WTC11 (cell line): ENCODE results near the gene FUT8. TPM values are rescaled to one million over a fixed set of nuclear protein-coding genes. Genes with fewer than 3 reads are reported as not detected.

Source experiments
- ATAC-seq: fragments of 200-7000 bp; cut with Tn5 transposase; 2 replicates; pipeline ENCODE4 v1.10.0; 2021; ENCODE audit warnings: mild to moderate bottlenecking, moderate library complexity
- CTCF ChIA-PET: fragments of 300-600 bp; sonication (Branson Sonifier 250); formaldehyde crosslinking; loops from one replicate; lab custom pipeline; 2021; ENCODE audit warnings: antibody characterized with exemption; lab: Charles Lee
- POLR2A ChIA-PET: fragments of 350-600 bp; sonication (Branson Sonifier 250); formaldehyde crosslinking; loops from one replicate; lab custom pipeline; 2021; ENCODE audit warnings: antibody characterized with exemption; lab: Charles Lee
- DNase-seq: peaks from one replicate; pipeline ENCODE4 v3.0.0; 2021; ENCODE audit warnings: low spot score
- H3K27ac Mint-ChIP-seq: 2 replicates; pipeline ENCODE4 v1.8.0; 2021; ENCODE audit warnings: mixed read lengths
- H3K27me3 Mint-ChIP-seq: 2 replicates; pipeline ENCODE4 v1.8.0; 2021; ENCODE audit warnings: low read depth, mild to moderate bottlenecking, moderate library complexity, mixed read lengths
- H3K36me3 Mint-ChIP-seq: 2 replicates; pipeline ENCODE4 v1.8.0; 2021; ENCODE audit warnings: mixed read lengths
- H3K4me1 Mint-ChIP-seq: 2 replicates; pipeline ENCODE4 v1.8.0; 2022; ENCODE audit warnings: mixed read lengths
- H3K4me3 Mint-ChIP-seq: 2 replicates; pipeline ENCODE4 v1.8.0; 2021; ENCODE audit warnings: mild to moderate bottlenecking, moderate library complexity, mixed read lengths
- H3K9me3 Mint-ChIP-seq: 2 replicates; pipeline ENCODE4 v1.8.0; 2021; ENCODE audit warnings: mixed read lengths
- ATF2 ChIP-seq: sonication (generic); formaldehyde crosslinking; IDR thresholded peaks from 2 replicates; pipeline ENCODE4 v1.8.1; 2022; ENCODE audit warnings: low read depth, missing genetic modification reagents, borderline replicate concordance
- ATF3 ChIP-seq: sonication (generic); formaldehyde crosslinking; conservative IDR thresholded peaks from 2 replicates; pipeline ENCODE4 v1.8.1; 2022; ENCODE audit warnings: mild to moderate bottlenecking, missing genetic modification reagents
- ERG ChIP-seq: fragments of 250-450 bp; sonication (Bioruptor Pico); IDR thresholded peaks from 2 replicates; pipeline ENCODE4 v1.8.0; 2021; ENCODE audit warnings: mild to moderate bottlenecking
- HMGA2 ChIP-seq: fragments of 250-450 bp; sonication (Bioruptor Pico); IDR thresholded peaks from 2 replicates; pipeline ENCODE4 v1.4.0; 2021; ENCODE audit warnings: mild to moderate bottlenecking, moderate library complexity
- KAT7 ChIP-seq: sonication (generic); formaldehyde crosslinking; IDR thresholded peaks from 2 replicates; pipeline ENCODE4 v1.8.1; 2023; ENCODE audit warnings: missing genetic modification reagents, mild to moderate bottlenecking, borderline replicate concordance
- MXD4 ChIP-seq: fragments of 250-450 bp; sonication (Bioruptor Pico); IDR thresholded peaks from 2 replicates; pipeline ENCODE4 v1.8.0; 2021; ENCODE audit warnings: mild to moderate bottlenecking, moderate library complexity, borderline replicate concordance
- MYBL2 ChIP-seq: sonication (generic); formaldehyde crosslinking; IDR thresholded peaks from 2 replicates; pipeline ENCODE4 v1.8.1; 2023; ENCODE audit warnings: mild to moderate bottlenecking, moderate library complexity, missing genetic modification reagents
- NFE2L1 ChIP-seq: sonication (generic); formaldehyde crosslinking; IDR thresholded peaks from 2 replicates; pipeline ENCODE4 v1.8.1; 2023; ENCODE audit warnings: missing genetic modification reagents
- NR1H2 ChIP-seq: sonication (generic); formaldehyde crosslinking; IDR thresholded peaks from 2 replicates; pipeline ENCODE4 v1.9.0; 2021; ENCODE audit warnings: mild to moderate bottlenecking, moderate library complexity, missing genetic modification reagents
- RELA ChIP-seq: sonication (generic); formaldehyde crosslinking; IDR thresholded peaks from 2 replicates; pipeline ENCODE4 v1.8.1; 2022; ENCODE audit warnings: missing genetic modification reagents, mild to moderate bottlenecking, borderline replicate concordance
- RORB ChIP-seq: fragments of 250-450 bp; sonication (Bioruptor Pico); IDR thresholded peaks from 2 replicates; pipeline ENCODE4 v1.9.0; 2021; ENCODE audit warnings: mild to moderate bottlenecking
- STAT6 ChIP-seq: sonication (generic); formaldehyde crosslinking; conservative IDR thresholded peaks from 2 replicates; pipeline ENCODE4 v1.8.1; 2023; ENCODE audit warnings: mild to moderate bottlenecking, low read depth, missing genetic modification reagents, moderate library complexity
- USF1 ChIP-seq: sonication (generic); formaldehyde crosslinking; IDR thresholded peaks from 2 replicates; pipeline ENCODE4 v1.8.0; 2022; ENCODE audit warnings: mild to moderate bottlenecking, missing genetic modification reagents
- ZMAT4 ChIP-seq: fragments of 250-450 bp; sonication (Bioruptor Pico); IDR thresholded peaks from 2 replicates; pipeline ENCODE4 v1.9.0; 2021; ENCODE audit warnings: mild to moderate bottlenecking
- ZNF232 ChIP-seq: sonication (generic); formaldehyde crosslinking; IDR thresholded peaks from 2 replicates; pipeline ENCODE4 v1.8.0; 2022; ENCODE audit warnings: mild to moderate bottlenecking, missing genetic modification reagents
- ZNF532 ChIP-seq: fragments of 250-450 bp; sonication (Bioruptor Pico); IDR thresholded peaks from 2 replicates; pipeline ENCODE4 v1.9.0; 2021; ENCODE audit warnings: mild to moderate bottlenecking, borderline replicate concordance
- total RNA-seq: library from RNA; stranded (reverse); gene quantifications from 3 replicates; pipeline ENCODE4 v1.2.3, GENCODE V29; 2021

The FUT8 gene
- total RNA-seq, 1 experiment from 2014 or later = 37.9 TPM

GRCh38 chr14:65622703-65623102 is 210.2 kb downstream of the FUT8 start (continued):
- TF ChIP-seq ZNF532 (CRISPR knock-in tag) (no peak), USF1 (CRISPR knock-in tag) (no peak), NR1H2 (no peak), MYBL2 (CRISPR knock-in tag) (no peak), ERG (CRISPR knock-in tag) (no peak)

- ATAC-seq (no peak), DNase-seq (no peak)
- Mint-ChIP-seq H3K27ac (no peak overlapping the region), H3K36me3 (no peaks in the 10 kb centered on the region), H3K4me3 (no peak overlapping the region), H3K27me3 (no peaks in the 10 kb centered on the region), H3K4me1 (peaks cover 10% of the 10 kb centered on the region), H3K9me3 (no peaks in the 10 kb centered on the region)
- POLR2A ChIA-PET = no interaction called here
- CTCF ChIA-PET = interaction anchor here (0.9 to 1.5 kb wide), 2 partner anchors 209 to 337 kb away, joined by 3 to 4 read pairs; no protein-coding TSS in a partner anchor
- TF ChIP-seq KAT7 = no peak
Measured at GRCh38 chr14:65623759-65624158, 211.2 kb downstream of the FUT8 start.

- ChIA-PET CTCF (no interaction called here), POLR2A (no interaction called here)
- no peak overlapping the region for H3K27ac Mint-ChIP-seq
- DNase-seq = no peak
- H3K4me1 Mint-ChIP-seq = 0 out of 2 replicates have a peak, but pooled peaks cover 4% of the 10 kb centered on the region
- ATAC-seq = no peak
- TF ChIP-seq RORB (CRISPR knock-in tag) (no peak), HMGA2 (CRISPR knock-in tag) (no peak), ATF3 (CRISPR knock-in tag) (no peak), NFE2L1 (CRISPR knock-in tag) (no peak)
- H3K4me3 Mint-ChIP-seq = no peak overlapping the region
- no peaks in the 10 kb centered on the region for H3K27me3 Mint-ChIP-seq
- H3K9me3 Mint-ChIP-seq = peaks cover 5% of the 10 kb centered on the region
- H3K36me3 Mint-ChIP-seq = peaks cover 8% of the 10 kb centered on the region
Measured at GRCh38 chr14:65627315-65627714, 214.8 kb downstream of the FUT8 start.

GRCh38 chr14:65628664-65629063 is 216.1 kb downstream of the FUT8 start:
- CTCF ChIA-PET = no interaction called here
- Mint-ChIP-seq H3K4me3 (no peak overlapping the region), H3K4me1 (0 out of 2 replicates have a peak, but pooled peaks cover 4% of the 10 kb centered on the region), H3K9me3 (peaks cover 9% of the 10 kb centered on the region), H3K27me3 (no peaks in the 10 kb centered on the region), H3K27ac (no peak overlapping the region), H3K36me3 (peaks cover 12% of the 10 kb centered on the region)
- no peak for ATAC-seq
- DNase-seq = no peak
- POLR2A ChIA-PET = no interaction called here
- TF ChIP-seq MXD4 (no peak), ZMAT4 (CRISPR knock-in tag) (no peak), RELA (CRISPR knock-in tag) (no peak), ZNF232 (CRISPR knock-in tag) (no peak), STAT6 (no peak), ATF2 (CRISPR knock-in tag) (no peak), USF1 (CRISPR knock-in tag) (no peak)
